ENCODE measurements around the gene FER.

FER gene

DNA sequence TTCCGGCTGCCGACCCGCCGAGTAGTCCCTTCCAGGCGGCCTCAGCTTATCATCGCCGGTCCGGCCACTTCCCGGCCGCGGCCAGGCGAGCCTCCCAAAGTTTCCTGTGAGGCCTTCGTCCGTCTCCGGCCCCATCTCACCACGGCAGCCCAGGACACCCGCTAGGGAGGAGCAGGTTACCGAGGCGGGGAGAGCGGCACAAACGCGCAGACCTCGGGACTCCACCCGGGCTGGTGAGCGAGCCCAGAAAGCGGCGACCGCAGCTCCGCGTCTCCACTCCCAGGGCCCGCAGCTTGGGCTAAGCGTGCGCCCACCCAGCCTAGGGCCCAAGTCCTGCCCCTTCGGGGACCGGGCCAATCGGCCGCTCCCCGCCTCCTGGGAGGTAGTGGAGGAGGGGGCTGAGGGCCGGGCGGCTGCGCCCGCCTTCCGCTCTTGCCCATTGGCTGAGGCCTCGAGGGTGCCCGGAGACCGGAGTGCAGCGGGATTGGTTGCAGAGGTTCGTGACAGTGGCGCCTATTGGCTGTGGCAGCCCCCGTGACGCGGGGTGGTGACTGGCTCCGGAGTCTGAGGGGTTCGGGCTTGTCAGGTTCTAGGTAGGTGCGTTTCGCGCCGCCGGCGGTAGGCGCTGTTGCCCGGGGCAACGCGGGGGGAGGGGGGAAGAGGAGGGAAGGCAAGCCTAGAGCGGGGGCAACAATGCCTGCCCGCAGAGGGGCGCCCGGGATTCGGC, 867 bp downstream of the FER start:
- H3K27ac ChIP-seq, result peak overlapping the region; percentile 97
- peak; percentile 99 for DNase-seq
- peak overlapping the region; percentile 80 for H3K4me3 ChIP-seq (ENCODE audit: low read depth, low read length)
- H3K27me3 ChIP-seq (replicated peaks), result no peaks in the 10 kb centered on the region
- no peaks in the 10 kb centered on the region for H3K36me3 ChIP-seq (replicated peaks)
- TF ChIP-seq, protein P1, sequence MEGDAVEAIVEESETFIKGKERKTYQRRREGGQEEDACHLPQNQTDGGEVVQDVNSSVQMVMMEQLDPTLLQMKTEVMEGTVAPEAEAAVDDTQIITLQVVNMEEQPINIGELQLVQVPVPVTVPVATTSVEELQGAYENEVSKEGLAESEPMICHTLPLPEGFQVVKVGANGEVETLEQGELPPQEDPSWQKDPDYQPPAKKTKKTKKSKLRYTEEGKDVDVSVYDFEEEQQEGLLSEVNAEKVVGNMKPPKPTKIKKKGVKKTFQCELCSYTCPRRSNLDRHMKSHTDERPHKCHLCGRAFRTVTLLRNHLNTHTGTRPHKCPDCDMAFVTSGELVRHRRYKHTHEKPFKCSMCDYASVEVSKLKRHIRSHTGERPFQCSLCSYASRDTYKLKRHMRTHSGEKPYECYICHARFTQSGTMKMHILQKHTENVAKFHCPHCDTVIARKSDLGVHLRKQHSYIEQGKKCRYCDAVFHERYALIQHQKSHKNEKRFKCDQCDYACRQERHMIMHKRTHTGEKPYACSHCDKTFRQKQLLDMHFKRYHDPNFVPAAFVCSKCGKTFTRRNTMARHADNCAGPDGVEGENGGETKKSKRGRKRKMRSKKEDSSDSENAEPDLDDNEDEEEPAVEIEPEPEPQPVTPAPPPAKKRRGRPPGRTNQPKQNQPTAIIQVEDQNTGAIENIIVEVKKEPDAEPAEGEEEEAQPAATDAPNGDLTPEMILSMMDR (IDR thresholded peaks at IDR 0.05; ENCODE audit: low read depth, low read length, missing control alignments), result peak; percentile 22
- in situ Hi-C loops (cut with HindIII; ENCODE audit: low pct_ligation_motif_present, low sequenced_read_pairs), result no loop called here

DNA sequence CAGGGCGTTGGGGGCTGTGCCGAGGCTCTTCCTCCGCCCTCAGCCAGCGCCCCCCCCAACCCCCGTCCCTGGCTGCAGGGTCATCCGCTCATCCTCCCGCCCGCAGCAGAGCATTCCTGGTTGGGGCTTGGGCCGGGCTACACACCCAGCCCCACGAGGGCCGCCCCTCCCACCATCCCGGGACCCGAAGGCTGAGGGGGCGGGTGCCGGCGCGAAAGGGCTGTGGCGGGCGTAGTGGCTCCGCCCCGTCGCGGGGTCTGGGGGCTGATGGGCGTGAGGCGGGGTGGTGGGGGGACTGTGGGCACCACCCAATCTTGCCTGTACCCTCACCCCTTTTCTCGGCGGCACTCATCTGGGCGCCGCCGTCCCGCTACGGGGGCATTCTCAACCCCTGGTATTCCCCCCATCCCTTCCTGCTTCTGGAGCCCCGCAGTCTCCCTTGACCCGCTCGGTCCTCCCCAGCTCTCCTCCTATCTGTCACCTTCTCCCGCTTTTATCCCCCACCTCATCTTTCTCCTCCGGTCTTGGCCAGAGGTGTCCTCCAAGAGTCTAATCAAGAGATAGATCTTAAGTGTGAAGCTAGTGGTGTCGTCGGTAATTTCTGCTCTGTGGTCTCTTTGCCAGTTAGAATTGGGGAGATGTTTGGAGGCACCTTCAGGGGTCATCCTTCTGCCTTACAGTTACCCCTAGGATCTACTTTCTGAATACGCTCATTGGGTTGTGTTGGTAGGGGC, 1.6 kb downstream of the FER start:
- H3K27ac ChIP-seq, result peak overlapping the region; percentile 97
- H3K27me3 ChIP-seq (replicated peaks), result no peaks in the 10 kb centered on the region
- in situ Hi-C loops (cut with HindIII; ENCODE audit: low pct_ligation_motif_present, low sequenced_read_pairs), result no loop called here
- TF ChIP-seq, protein P1 (IDR thresholded peaks at IDR 0.05; ENCODE audit: low read depth, low read length, missing control alignments), result no peak
- no peaks in the 10 kb centered on the region for H3K36me3 ChIP-seq (replicated peaks)
- no peak for DNase-seq
- H3K4me3 ChIP-seq (ENCODE audit: low read depth, low read length), result peak overlapping the region; percentile 80

DNA sequence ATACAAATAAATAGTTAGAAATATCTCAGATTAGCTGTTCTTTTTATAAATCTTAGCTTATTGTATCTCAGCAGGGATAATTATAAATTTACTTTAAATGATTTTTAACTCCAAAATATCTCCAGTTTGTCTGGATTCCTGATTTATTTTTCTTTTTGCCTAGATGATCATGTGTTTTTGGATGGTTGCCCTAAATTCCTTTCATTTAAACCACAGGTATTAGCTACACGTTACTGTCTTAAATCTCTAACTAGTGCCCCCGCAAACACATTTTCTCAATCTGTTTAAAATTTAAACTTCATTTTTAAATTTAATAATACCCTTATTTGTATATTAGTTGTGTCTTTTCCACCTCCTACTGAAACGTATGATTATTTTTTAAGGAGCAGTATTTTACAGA, 5.6 kb downstream of the FER start:
- TF ChIP-seq, protein P1 (IDR thresholded peaks at IDR 0.05; ENCODE audit: low read depth, low read length, missing control alignments), result no peak
- Histone ChIP-seq H3K27ac (peak overlapping the region; percentile 26), H3K36me3 (replicated peaks) (no peaks in the 10 kb centered on the region), H3K27me3 (replicated peaks) (no peaks in the 10 kb centered on the region), H3K4me3 (ENCODE audit: low read depth, low read length) (no peak overlapping the region)
- in situ Hi-C loops (cut with HindIII; ENCODE audit: low pct_ligation_motif_present, low sequenced_read_pairs), result no loop called here
- no peak for DNase-seq

DNA sequence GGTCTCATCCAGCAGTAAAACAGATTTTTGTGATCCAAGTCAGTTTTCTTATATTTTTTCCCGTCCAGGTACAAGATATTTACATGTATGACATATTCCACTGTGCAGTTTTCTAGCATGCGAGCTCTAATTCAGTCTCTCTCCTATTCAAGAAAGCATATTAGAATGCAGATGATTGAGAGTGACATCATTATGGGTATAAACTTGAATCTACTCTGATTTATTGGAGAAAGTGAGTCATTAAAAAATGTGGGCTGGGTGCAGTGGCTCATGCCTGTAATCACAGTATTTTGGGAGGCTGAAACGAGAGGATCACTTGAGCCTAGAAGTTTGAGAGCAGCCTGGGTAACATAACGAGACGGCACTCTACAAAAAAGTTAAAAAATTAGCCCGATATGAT, 6.2 kb downstream of the FER start:
- Histone ChIP-seq H3K27ac (peak overlapping the region; percentile 26), H3K4me3 (ENCODE audit: low read depth, low read length) (no peak overlapping the region), H3K27me3 (replicated peaks) (no peaks in the 10 kb centered on the region), H3K36me3 (replicated peaks) (no peaks in the 10 kb centered on the region)
- in situ Hi-C loops (cut with HindIII; ENCODE audit: low pct_ligation_motif_present, low sequenced_read_pairs), result no loop called here
- TF ChIP-seq, protein P1 (IDR thresholded peaks at IDR 0.05; ENCODE audit: low read depth, low read length, missing control alignments), result no peak
- peak; percentile 40 for DNase-seq

DNA sequence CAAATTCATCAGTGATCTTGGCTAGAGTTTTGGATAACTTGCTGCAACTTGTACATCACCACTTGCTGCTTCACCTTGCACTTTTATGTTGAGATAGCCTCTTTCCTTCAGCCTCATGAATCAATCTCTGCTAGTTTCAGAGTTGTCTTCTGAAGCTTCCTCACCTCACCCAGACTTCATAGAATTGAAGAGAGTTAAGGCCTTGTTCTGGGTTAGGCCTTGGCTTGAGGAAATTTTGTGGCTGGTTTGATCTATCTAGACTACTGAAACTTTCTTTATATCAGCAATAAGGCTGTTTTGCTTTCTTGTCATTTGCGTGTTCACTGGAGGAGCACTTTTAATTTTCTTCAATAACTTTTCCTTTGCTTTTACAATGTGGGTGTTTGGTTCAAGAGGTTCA, 12.8 kb downstream of the FER start:
- Histone ChIP-seq H3K4me3 (ENCODE audit: low read depth, low read length) (no peak overlapping the region), H3K27ac (no peak overlapping the region), H3K27me3 (replicated peaks) (no peaks in the 10 kb centered on the region), H3K36me3 (replicated peaks) (no peaks in the 10 kb centered on the region)
- TF ChIP-seq, protein P1 (IDR thresholded peaks at IDR 0.05; ENCODE audit: low read depth, low read length, missing control alignments), result no peak
- DNase-seq, result no peak
- in situ Hi-C loops (cut with HindIII; ENCODE audit: low pct_ligation_motif_present, low sequenced_read_pairs), result no loop called here

Data from brain microvascular endothelial cell (primary cell).